ENCODE data around the gene DCST2.

DNA sequence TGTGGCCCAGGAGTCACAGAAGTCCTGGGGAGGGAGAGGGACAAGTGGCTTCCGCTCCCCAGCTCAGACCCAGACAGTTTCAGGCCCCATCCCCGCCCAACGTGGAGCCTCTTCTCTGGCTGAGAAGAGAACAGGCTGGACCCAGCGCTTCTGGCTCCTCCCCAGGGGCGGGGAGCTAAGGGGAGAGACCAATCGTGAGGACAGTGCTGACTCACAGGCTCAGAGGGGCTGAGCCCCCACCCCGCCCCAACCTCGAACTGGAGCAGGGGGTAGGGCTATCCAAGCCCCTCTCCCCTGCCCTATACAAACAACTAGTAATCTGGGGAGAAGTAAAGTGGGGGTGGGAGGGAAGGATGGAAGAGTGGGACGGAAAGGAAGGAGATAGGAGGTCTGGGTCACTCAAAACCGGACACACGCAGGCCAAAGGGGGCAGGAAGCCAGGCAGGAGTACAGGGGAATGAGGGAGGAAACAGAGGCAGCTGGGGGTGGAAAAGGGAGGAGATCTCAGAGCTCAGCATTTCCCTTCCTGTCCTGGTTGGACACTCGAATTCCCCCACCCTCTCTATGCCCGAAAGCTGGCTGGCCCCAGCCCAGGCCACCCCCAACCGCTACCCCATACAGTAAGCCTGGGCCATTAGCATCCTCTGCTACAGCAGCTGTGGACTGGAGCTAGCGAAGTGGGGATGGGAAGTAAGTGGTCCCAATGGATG is 62.8 kb downstream of the DCST2 start, which contains the start of gene SHC1:
- TF ChIP-seq, protein P1, sequence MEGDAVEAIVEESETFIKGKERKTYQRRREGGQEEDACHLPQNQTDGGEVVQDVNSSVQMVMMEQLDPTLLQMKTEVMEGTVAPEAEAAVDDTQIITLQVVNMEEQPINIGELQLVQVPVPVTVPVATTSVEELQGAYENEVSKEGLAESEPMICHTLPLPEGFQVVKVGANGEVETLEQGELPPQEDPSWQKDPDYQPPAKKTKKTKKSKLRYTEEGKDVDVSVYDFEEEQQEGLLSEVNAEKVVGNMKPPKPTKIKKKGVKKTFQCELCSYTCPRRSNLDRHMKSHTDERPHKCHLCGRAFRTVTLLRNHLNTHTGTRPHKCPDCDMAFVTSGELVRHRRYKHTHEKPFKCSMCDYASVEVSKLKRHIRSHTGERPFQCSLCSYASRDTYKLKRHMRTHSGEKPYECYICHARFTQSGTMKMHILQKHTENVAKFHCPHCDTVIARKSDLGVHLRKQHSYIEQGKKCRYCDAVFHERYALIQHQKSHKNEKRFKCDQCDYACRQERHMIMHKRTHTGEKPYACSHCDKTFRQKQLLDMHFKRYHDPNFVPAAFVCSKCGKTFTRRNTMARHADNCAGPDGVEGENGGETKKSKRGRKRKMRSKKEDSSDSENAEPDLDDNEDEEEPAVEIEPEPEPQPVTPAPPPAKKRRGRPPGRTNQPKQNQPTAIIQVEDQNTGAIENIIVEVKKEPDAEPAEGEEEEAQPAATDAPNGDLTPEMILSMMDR (IDR thresholded peaks at IDR 0.05; ENCODE audit: low read depth, low read length), result no peak
- TF ChIP-seq EZH2phosphoT487 (IDR thresholded peaks at IDR 0.05; ENCODE audit: low read depth), result no peak
